Measurements from ENCODE around the gene CBLL2. TPM values are rescaled to one million over a fixed set of nuclear protein-coding genes. Genes with fewer than 3 reads are reported as not detected.

CBLL2 gene, protein sequence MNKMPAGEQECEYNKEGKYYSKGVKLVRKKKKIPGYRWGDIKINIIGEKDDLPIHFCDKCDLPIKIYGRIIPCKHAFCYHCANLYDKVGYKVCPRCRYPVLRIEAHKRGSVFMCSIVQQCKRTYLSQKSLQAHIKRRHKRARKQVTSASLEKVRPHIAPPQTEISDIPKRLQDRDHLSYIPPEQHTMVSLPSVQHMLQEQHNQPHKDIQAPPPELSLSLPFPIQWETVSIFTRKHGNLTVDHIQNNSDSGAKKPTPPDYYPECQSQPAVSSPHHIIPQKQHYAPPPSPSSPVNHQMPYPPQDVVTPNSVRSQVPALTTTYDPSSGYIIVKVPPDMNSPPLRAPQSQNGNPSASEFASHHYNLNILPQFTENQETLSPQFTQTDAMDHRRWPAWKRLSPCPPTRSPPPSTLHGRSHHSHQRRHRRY
- not detected in 2 replicates for total RNA-seq

DNA sequence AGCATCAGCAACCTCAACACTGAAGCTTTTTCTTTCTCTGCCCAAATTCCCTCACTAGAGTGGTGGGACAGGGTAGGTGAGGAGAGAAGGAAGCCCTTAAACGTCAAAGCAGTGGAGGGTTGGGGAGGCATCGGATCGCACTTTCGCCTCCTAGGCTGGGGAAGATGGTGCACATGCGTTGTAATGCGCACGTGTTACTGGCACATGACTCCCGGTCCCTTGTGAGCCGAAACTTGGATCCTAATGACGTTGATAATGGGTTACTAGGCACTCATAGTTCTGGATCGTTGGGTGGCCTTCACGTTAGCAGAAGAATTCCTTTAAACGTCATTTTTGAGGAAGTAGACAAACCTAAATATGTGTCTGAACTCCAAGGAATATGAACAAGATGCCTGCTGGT is at the start of gene CBLL2:
TSS of gene CBLL2 (plus strand) at position 301 of the 400 bp plus-strand sequence. CDS start at position 380, 79 bp downstream.
- no peak for DNase-seq (ENCODE audit: low read depth)
- TF ChIP-seq, protein P1, sequence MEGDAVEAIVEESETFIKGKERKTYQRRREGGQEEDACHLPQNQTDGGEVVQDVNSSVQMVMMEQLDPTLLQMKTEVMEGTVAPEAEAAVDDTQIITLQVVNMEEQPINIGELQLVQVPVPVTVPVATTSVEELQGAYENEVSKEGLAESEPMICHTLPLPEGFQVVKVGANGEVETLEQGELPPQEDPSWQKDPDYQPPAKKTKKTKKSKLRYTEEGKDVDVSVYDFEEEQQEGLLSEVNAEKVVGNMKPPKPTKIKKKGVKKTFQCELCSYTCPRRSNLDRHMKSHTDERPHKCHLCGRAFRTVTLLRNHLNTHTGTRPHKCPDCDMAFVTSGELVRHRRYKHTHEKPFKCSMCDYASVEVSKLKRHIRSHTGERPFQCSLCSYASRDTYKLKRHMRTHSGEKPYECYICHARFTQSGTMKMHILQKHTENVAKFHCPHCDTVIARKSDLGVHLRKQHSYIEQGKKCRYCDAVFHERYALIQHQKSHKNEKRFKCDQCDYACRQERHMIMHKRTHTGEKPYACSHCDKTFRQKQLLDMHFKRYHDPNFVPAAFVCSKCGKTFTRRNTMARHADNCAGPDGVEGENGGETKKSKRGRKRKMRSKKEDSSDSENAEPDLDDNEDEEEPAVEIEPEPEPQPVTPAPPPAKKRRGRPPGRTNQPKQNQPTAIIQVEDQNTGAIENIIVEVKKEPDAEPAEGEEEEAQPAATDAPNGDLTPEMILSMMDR (IDR thresholded peaks at IDR 0.05; ENCODE audit: insufficient read depth, low read depth, low read length): no peak
- H3K4me3 ChIP-seq (ENCODE audit: low read depth, low read length): no peak within 1 kb of the TSS

DNA sequence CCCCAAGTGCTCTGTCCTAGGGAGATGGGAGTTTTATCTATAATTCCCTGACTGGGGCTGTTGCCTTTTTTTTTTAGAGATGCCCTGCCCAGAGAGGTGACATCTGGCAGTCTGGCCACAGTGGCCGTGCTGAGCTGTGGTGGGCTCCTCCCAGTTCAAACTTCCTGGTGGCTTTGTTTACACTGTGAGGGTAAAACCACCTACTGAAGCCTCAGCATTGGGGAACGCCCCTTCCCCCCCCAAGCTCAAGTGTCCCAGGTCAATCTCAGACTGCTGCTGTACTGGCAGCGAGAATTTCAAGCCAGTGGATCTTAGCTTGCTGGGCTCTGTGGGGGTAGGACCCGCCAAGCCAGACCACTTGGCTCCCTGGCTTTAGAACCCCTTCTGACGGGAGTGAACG is 38.3 kb upstream of the CBLL2 start:
- no peak for DNase-seq (ENCODE audit: low read depth)
- H3K4me3 ChIP-seq (ENCODE audit: low read depth, low read length): no peak overlapping the region
- TF ChIP-seq, protein P1 (IDR thresholded peaks at IDR 0.05; ENCODE audit: insufficient read depth, low read depth, low read length): no peak

DNA sequence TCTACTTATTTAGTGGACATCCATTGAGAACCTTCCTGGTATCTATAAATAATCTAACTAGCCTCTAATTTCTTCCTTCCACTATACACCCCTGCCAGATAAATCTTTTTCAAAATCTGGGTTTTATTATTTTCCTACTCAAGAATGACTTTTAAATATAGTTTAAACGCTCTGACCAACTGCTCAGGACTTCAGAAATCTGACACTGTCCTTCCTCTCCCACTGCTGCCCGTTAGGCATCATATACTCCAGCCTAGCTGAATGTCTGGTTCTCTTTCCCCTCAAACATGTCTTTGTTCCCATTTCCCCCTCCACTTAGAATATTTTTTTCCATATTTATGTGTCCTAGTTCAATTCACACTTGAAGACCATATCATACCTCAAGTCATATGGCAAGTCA is 35.2 kb upstream of the CBLL2 start:
- no peak for DNase-seq (ENCODE audit: low read depth)
- TF ChIP-seq, protein P1 (IDR thresholded peaks at IDR 0.05; ENCODE audit: insufficient read depth, low read depth, low read length): no peak

DNA sequence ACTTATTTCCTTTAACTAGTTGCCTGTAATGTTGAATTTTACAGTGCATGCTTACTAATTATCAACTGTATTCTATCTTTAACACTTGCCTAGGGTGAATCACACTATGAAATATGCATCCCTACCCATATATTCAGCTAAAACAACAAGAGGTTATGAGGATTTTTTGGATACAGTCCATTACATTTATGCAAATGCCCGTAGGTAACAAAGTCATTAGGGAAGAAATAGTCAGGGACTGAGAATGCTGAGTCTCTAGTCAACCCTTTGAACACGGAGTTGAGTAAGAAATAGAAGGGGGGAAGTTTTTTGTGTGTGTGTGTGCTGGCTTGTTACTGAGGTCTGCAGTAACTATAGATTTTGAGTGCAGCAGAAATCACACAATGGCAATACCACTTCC is 26.1 kb upstream of the CBLL2 start:
- no peak overlapping the region for H3K4me3 ChIP-seq (ENCODE audit: low read depth, low read length)
- TF ChIP-seq, protein P1 (IDR thresholded peaks at IDR 0.05; ENCODE audit: insufficient read depth, low read depth, low read length): no peak
- DNase-seq (ENCODE audit: low read depth): no peak

More for the DNA sequence above, 35.2 kb upstream of the CBLL2 start:
- H3K4me3 ChIP-seq (ENCODE audit: low read depth, low read length): no peak overlapping the region

DNA sequence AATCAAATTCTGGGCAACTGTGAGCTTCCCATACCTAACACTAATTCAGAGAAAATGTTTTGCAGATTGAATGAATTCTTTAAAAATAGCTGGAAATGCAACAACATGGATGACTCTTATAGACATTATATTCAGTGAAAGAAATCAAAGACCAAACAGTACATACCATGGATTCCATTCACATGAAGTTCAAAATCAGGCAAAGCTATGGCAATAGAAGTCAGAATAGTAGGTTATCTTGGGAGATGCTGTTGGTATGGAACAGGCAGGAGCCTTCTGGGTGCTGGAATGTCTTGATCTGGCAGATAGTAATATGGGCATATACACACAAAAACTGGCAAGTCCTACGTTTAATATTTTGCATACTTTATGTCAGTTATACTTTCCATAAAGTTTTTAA is 25.5 kb upstream of the CBLL2 start:
- H3K4me3 ChIP-seq (ENCODE audit: low read depth, low read length): no peak overlapping the region
- TF ChIP-seq, protein P1 (IDR thresholded peaks at IDR 0.05; ENCODE audit: insufficient read depth, low read depth, low read length): no peak
- DNase-seq (ENCODE audit: low read depth): no peak

DNA sequence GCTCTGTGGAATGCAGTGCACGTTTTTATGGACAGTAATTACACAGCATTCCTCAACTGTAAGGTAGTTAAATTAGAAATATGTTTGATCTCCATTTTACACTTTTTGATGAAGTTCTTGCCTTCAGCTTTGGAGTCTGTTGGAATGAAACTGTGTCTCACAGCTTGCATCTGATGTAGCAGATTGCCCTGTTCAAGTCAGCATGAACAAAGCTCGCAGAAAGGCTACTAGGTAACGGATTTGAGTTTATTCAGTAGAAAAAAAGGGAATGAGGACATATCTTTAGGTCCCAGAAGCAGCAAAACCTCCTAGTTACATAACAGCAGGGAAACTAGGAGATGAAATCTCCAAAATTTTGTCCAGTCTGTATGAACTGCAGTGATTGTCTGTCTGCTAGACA is 24.3 kb upstream of the CBLL2 start:
- TF ChIP-seq, protein P1 (IDR thresholded peaks at IDR 0.05; ENCODE audit: insufficient read depth, low read depth, low read length): no peak
- DNase-seq (ENCODE audit: low read depth): no peak

More for the DNA sequence above, 24.3 kb upstream of the CBLL2 start:
- no peak overlapping the region for H3K4me3 ChIP-seq (ENCODE audit: low read depth, low read length)

All from fibroblast of villous mesenchyme (primary cell).